Liver (tissue), 9 donors: ENCODE measurements around the gene ARRDC4. TPM values are rescaled to one million over a fixed set of nuclear protein-coding genes. Genes with fewer than 3 reads are reported as not detected.
"Not testable (repeated sequence)": the region's sequence is repeated elsewhere in the genome, so short reads cannot be mapped to it uniquely, and the experiment has no call there.

Experiments used
- DNase-seq: peaks from one replicate; pipeline ENCODE4 v3.0.0-alpha.2; 2017; ENCODE audit warnings: low spot score
- H3K27ac ChIP-seq, 2 donors: one replicate each; pipeline ENCODE4 v1.7.0; 2013; ENCODE audit warnings: inconsistent platforms in 2 of 2, low read length in 2 of 2, control low read depth in 1 of 2, low read depth in 1 of 2, mild to moderate bottlenecking in 1 of 2
- H3K27me3 ChIP-seq, 4 donors: one replicate each; pipeline versions ENCODE4 v1.6.1 to v1.7.0; 2013; ENCODE audit warnings: low read length in 3 of 4, inconsistent platforms in 1 of 4, mild to moderate bottlenecking in 1 of 4, moderate library complexity in 1 of 4; ENCODE audit not compliant: control insufficient read depth in 4 of 4, insufficient read depth in 4 of 4
- H3K36me3 ChIP-seq, 4 donors: one replicate each; pipeline versions ENCODE4 v1.6.1 to v1.7.0; 2013; ENCODE audit warnings: low read length in 3 of 4, mild to moderate bottlenecking in 3 of 4, low read depth in 1 of 4, moderate library complexity in 1 of 4; ENCODE audit not compliant: control insufficient read depth in 4 of 4, insufficient read depth in 3 of 4
- H3K4me1 ChIP-seq, 4 donors: one replicate each; pipeline versions ENCODE4 v1.6.1 to v1.7.0; 2013; ENCODE audit warnings: low read length in 3 of 4, mild to moderate bottlenecking in 3 of 4, moderate library complexity in 1 of 4; ENCODE audit not compliant: control insufficient read depth in 4 of 4, insufficient read depth in 4 of 4
- H3K4me3 ChIP-seq, 3 donors: one replicate each; pipeline versions ENCODE4 v1.6.1 to v1.7.0; 2013; ENCODE audit warnings: low read length in 3 of 3, control low read depth in 1 of 3, low read depth in 1 of 3, mild to moderate bottlenecking in 1 of 3
- H3K9ac ChIP-seq, 2 donors: one replicate each; pipeline ENCODE4 v1.7.0; 2013; ENCODE audit warnings: low read length in 2 of 2, mild to moderate bottlenecking in 2 of 2, moderate library complexity in 2 of 2, control low read depth in 1 of 2, low read depth in 1 of 2
- H3K9me3 ChIP-seq, 4 donors: one replicate each; pipeline versions ENCODE4 v1.6.1 to v1.7.0; 2013; ENCODE audit warnings: low read length in 3 of 4; ENCODE audit not compliant: control insufficient read depth in 4 of 4
- ATF3 ChIP-seq: IDR thresholded peaks from 2 replicates; pipeline ENCODE4 v1.6.1; 2016; ENCODE audit warnings: antibody characterized with exemption
- EGR1 ChIP-seq, 2 donors: IDR thresholded peaks; 2 replicates each; pipeline ENCODE4 v1.6.1; 2016 to 2018; ENCODE audit warnings: antibody characterized with exemption in 2 of 2, low read depth in 2 of 2
- FOXA1 ChIP-seq: IDR thresholded peaks from 2 replicates; pipeline ENCODE4 v1.6.1; 2016; ENCODE audit warnings: antibody characterized with exemption
- FOXA2 ChIP-seq: IDR thresholded peaks from 2 replicates; pipeline ENCODE4 v1.6.1; 2016; ENCODE audit warnings: antibody characterized with exemption
- HNF4A ChIP-seq, 2 donors: conservative IDR thresholded peaks; 2 replicates each; pipeline ENCODE4 v1.6.1; 2016; ENCODE audit warnings: antibody characterized with exemption in 2 of 2, mild to moderate bottlenecking in 2 of 2
- JUND ChIP-seq, 2 donors: IDR thresholded peaks; 2 replicates each; pipeline ENCODE4 v1.6.1; 2016; ENCODE audit warnings: antibody characterized with exemption in 2 of 2
- MAX ChIP-seq: IDR thresholded peaks from 2 replicates; pipeline ENCODE4 v1.6.1; 2016; ENCODE audit warnings: antibody characterized with exemption
- NR2F2 ChIP-seq: IDR thresholded peaks from 2 replicates; pipeline ENCODE4 v1.6.1; 2016; ENCODE audit warnings: antibody characterized with exemption
- REST ChIP-seq: IDR thresholded peaks from 2 replicates; pipeline ENCODE4 v1.6.1; 2016; ENCODE audit warnings: antibody characterized with exemption, mild to moderate bottlenecking
- RXRA ChIP-seq, 2 donors: IDR thresholded peaks; 2 replicates each; pipeline ENCODE4 v1.6.1; 2017 to 2018; ENCODE audit warnings: antibody characterized with exemption in 2 of 2, mild to moderate bottlenecking in 1 of 2
- SP1 ChIP-seq: IDR thresholded peaks from 2 replicates; pipeline ENCODE4 v1.6.1; 2018; ENCODE audit warnings: antibody characterized with exemption, mild to moderate bottlenecking
- TAF1 ChIP-seq: conservative IDR thresholded peaks from 2 replicates; pipeline ENCODE4 v1.6.1; 2016; ENCODE audit warnings: antibody characterized with exemption, mild to moderate bottlenecking
- YY1 ChIP-seq: IDR thresholded peaks from 2 replicates; pipeline ENCODE4 v1.6.1; 2016; ENCODE audit warnings: antibody characterized with exemption, mild to moderate bottlenecking
- ZBTB33 ChIP-seq: IDR thresholded peaks from 2 replicates; pipeline ENCODE4 v1.6.1; 2016; ENCODE audit warnings: antibody characterized with exemption
- WGBS: extraction: QIAGEN DNeasy Blood & Tissue Kit; methylation state at CpG from one replicate; pipeline ENCODE4 v1.1.7; 2013; 5-methylcytosine and 5-hydroxymethylcytosine counted together
- polyA plus RNA-seq, 2 donors: library from polyadenylated mRNA; stranded (reverse) in 1 of 2; unstranded in 1 of 2; fragments of 200-250 nt in 1 of 2; fragments of >200 nt in 1 of 2; fragmentation: Nextera tagmentation in 1 of 2; extraction: Ambion mirVana in 1 of 2; gene quantifications; one replicate each; pipeline versions ENCODE4 v1.2.1 to v1.2.3, GENCODE V29; 2013 to 2015
- total RNA-seq, 2 donors: library from RNA; depleted of rRNA; stranded (reverse); fragments of >200 nt; gene quantifications; one replicate each; pipeline ENCODE4 v1.2.3, GENCODE V29; 2014
- donor health status: healthy.
- donor health status: healthy.
- donor health status: healthy.
- donor health status: healthy.
- donor health status: healthy.

ARRDC4 gene
- total and polyA plus RNA-seq, 4 donors: 2.5 to 13.4 (median 3.9) TPM

- Histone ChIP-seq H3K4me1 (peaks cover 8 to 59% (median 50%) of the 10 kb centered on the region in 4 donors), H3K27me3 (no peaks in the 10 kb centered on the region), H3K9me3 (no peaks in the 10 kb centered on the region), H3K27ac (peak overlapping the region; percentile 8 to 17), H3K36me3 (no peaks in the 10 kb centered on the region), H3K9ac (no peak overlapping the region), H3K4me3 (no peak overlapping the region)
- WGBS: 38% methylated on average over 1 of the region's 1 CpG
- no peak for DNase-seq
- TF ChIP-seq HNF4A (conservative IDR thresholded peaks at IDR 0.05) (peak; percentile 46 to 69), FOXA1 (no peak), SP1 (peak; percentile 65), RXRA (IDR thresholded peaks at IDR 0.05) (peak; percentile 76 to 85)
Measured at GRCh38 chr15:97981758-97982157, 21.3 kb downstream of the ARRDC4 start.

GRCh38 chr15:97984157-97984556, 23.7 kb downstream of the ARRDC4 start:
- DNase-seq: no peak
- Histone ChIP-seq H3K4me1 (peaks cover 7 to 46% (median 40%) of the 10 kb centered on the region in 4 donors), H3K4me3 (no peak overlapping the region), H3K9me3 (peaks cover 0 to 1% (median 0%) of the 10 kb centered on the region in 4 donors), H3K27ac (peak overlapping the region; percentile 37 to 63), H3K36me3 (no peaks in the 10 kb centered on the region), H3K9ac (no peak overlapping the region), H3K27me3 (no peaks in the 10 kb centered on the region)
- no peak for TF ChIP-seq ATF3
- peak; percentile 24 for TF ChIP-seq FOXA2
- no peak for TF ChIP-seq NR2F2
- TF ChIP-seq MAX: peak; percentile 74
- TF ChIP-seq EGR1 (IDR thresholded peaks at IDR 0.05; ENCODE audit: low read depth in 2 of 2): peak in 1 of 2 donors; percentile 41
- TF ChIP-seq REST: no peak
- peak in 1 of 2 donors; percentile 38 for TF ChIP-seq JUND (IDR thresholded peaks at IDR 0.05)
- peak; percentile 43 to 81 for TF ChIP-seq RXRA (IDR thresholded peaks at IDR 0.05)
- peak; percentile 26 for TF ChIP-seq SP1
- TF ChIP-seq TAF1: no peak
- peak; percentile 20 for TF ChIP-seq ZBTB33
- peak; percentile 67 for TF ChIP-seq YY1
- TF ChIP-seq FOXA1: no peak
- peak in 1 of 2 donors; percentile 52 for TF ChIP-seq HNF4A (conservative IDR thresholded peaks at IDR 0.05)
- WGBS: 23% methylated on average over 1 of the region's 1 CpG

GRCh38 chr15:97985979-97986378, 25.5 kb downstream of the ARRDC4 start:
- H3K27ac ChIP-seq, H3K9ac ChIP-seq, H3K4me3 ChIP-seq, H3K36me3 ChIP-seq, DNase-seq, H3K27me3 ChIP-seq, H3K9me3 ChIP-seq: not testable (repeated sequence)
- 90% methylated on average over 2 of the region's 2 CpGs for WGBS
- H3K4me1 ChIP-seq: peaks cover 3 to 36% (median 29%) of the 10 kb centered on the region in 4 donors
